ENCODE measurements around the gene MYZAP. TPM values are rescaled to one million over a fixed set of nuclear protein-coding genes. Genes with fewer than 3 reads are reported as not detected.
A peak's percentile ranks its signal among the peaks of the same experiment; 100 is the strongest.

MYZAP gene
- total RNA-seq, 1 donor from 2014 or later: 934 TPM

DNA sequence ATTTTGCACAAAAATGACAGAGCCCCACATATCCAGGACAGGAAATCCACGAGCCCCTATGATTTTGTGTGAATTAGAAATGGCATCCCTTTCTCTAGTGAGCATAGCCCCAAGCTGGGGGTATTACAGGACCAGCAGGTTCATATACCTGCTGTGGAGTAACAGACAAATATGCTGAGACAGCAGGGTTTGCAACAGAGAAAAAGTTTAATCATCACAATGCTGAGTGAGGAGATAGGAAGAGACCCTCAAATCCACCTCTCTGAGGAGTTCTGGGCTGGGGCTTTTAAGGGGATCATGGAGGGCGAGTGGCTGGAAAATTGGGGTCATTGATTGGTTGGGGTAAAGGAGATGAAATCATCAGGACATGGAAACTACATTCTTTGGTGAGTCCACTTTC is 8.4 kb upstream of the MYZAP start:
- no peaks in the 10 kb centered on the region for H3K36me3 ChIP-seq
- peaks cover 22% of the 10 kb centered on the region for H3K4me1 ChIP-seq
- TF ChIP-seq, protein P1, sequence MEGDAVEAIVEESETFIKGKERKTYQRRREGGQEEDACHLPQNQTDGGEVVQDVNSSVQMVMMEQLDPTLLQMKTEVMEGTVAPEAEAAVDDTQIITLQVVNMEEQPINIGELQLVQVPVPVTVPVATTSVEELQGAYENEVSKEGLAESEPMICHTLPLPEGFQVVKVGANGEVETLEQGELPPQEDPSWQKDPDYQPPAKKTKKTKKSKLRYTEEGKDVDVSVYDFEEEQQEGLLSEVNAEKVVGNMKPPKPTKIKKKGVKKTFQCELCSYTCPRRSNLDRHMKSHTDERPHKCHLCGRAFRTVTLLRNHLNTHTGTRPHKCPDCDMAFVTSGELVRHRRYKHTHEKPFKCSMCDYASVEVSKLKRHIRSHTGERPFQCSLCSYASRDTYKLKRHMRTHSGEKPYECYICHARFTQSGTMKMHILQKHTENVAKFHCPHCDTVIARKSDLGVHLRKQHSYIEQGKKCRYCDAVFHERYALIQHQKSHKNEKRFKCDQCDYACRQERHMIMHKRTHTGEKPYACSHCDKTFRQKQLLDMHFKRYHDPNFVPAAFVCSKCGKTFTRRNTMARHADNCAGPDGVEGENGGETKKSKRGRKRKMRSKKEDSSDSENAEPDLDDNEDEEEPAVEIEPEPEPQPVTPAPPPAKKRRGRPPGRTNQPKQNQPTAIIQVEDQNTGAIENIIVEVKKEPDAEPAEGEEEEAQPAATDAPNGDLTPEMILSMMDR (IDR thresholded peaks at IDR 0.05; ENCODE audit: borderline replicate concordance): no peak
- H3K27ac ChIP-seq (replicated peaks): no peak overlapping the region
- intact Hi-C loops (cut with micrococcal nuclease): no loop called here
- no peak for DNase-seq
- no peak overlapping the region for H3K4me3 ChIP-seq
- H3K9me3 ChIP-seq (replicated peaks): peaks cover 14% of the 10 kb centered on the region
- H3K27me3 ChIP-seq (ENCODE audit: low read depth): no peaks in the 10 kb centered on the region

DNA sequence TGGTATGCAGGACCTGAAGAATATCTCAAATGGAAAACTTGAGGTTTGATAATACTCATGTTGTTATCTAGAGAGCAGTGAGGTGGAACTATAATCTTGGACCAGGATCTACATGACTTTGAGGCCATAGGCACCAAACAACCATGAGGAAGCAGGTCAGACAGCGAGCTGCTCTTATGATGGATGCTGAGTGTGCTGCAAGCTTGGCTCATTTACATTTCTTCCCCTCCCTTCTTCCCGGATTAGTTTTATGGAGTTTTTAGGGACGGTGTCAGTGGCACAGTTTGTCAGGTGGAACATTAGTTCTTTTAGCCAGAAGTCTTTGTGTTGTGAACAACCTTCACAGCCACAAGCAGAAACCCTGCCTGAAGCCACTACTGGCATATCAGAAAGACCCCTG is 8.0 kb upstream of the MYZAP start:
- Histone ChIP-seq H3K27me3 (ENCODE audit: low read depth) (no peaks in the 10 kb centered on the region), H3K36me3 (no peaks in the 10 kb centered on the region), H3K4me1 (peaks cover 20% of the 10 kb centered on the region), H3K9me3 (replicated peaks) (peaks cover 14% of the 10 kb centered on the region), H3K27ac (replicated peaks) (no peak overlapping the region), H3K4me3 (no peak overlapping the region)
- intact Hi-C loops (cut with micrococcal nuclease): no loop called here
- no peak for DNase-seq
- TF ChIP-seq, protein P1 (IDR thresholded peaks at IDR 0.05; ENCODE audit: borderline replicate concordance): no peak

DNA sequence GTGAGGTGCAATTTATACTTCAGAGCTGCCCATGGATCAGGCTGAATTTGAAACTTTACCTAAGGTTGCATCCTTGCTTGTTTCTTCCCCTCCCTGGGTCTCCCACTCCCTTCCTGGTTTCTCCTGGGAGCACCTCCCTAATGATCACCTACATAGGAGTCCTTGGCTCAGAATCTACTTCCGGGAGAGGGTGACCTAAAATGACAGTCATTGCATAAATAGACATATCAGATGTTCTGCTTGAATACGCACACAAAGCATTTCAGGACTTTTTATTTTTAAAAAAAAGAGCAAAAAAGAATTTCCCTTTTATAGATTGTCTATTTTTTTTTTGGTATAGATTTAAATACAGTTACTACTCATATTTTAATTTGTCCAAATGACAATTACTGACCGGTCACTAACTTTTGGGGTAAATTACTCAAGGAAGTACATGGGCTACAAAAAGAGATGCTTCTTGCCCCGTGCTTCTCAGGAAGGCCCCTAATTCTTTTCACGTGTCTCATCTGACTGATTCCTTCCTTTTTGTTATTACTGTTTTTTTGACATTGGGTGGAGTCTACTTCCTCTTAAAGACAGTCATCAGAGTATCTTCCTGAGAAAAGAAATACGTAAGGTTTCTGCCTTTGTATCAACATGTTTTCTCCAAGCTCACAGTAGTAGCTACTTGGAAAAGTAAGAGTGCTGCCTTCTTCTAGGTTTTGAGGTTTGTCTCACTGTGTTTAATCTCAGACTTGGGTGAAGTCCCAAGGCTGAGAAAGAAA is 4.9 kb upstream of the MYZAP start:
- intact Hi-C loops (cut with micrococcal nuclease): no loop called here
- peaks cover 14% of the 10 kb centered on the region for H3K9me3 ChIP-seq (replicated peaks)
- H3K27me3 ChIP-seq (ENCODE audit: low read depth): no peaks in the 10 kb centered on the region
- H3K4me3 ChIP-seq: no peak overlapping the region
- H3K27ac ChIP-seq (replicated peaks): peak overlapping the region; percentile 21
- DNase-seq: no peak
- peaks cover 47% of the 10 kb centered on the region for H3K4me1 ChIP-seq
- H3K36me3 ChIP-seq: no peaks in the 10 kb centered on the region
- TF ChIP-seq, protein P1 (IDR thresholded peaks at IDR 0.05; ENCODE audit: borderline replicate concordance): no peak

DNA sequence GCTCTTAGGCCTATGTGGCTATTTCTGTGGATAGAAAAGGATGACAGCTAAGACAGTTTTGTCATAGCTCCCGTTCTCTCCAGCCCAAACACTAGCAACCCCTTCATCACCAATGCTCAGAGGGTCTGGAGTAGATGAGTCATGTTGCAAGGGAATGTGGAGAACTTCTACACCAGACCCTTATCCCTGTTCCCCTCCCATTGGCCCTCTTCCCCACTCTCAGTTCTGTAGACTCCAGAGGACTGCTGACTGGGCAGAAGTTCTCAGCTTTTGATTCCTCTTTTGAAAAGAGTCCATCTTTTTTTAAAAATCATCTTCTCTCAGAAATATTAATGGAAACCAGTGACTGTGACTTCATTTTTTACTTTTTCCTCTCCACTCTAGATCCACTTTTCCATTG is 2.4 kb upstream of the MYZAP start:
- no peak for DNase-seq
- intact Hi-C loops (cut with micrococcal nuclease): no loop called here
- TF ChIP-seq, protein P1 (IDR thresholded peaks at IDR 0.05; ENCODE audit: borderline replicate concordance): no peak
- H3K27me3 ChIP-seq (ENCODE audit: low read depth): no peaks in the 10 kb centered on the region
- H3K9me3 ChIP-seq (replicated peaks): no peaks in the 10 kb centered on the region
- no peak overlapping the region for H3K4me3 ChIP-seq
- H3K36me3 ChIP-seq: peaks cover 4% of the 10 kb centered on the region
- H3K27ac ChIP-seq (replicated peaks): peak overlapping the region; percentile 63
- H3K4me1 ChIP-seq: peaks cover 59% of the 10 kb centered on the region

DNA sequence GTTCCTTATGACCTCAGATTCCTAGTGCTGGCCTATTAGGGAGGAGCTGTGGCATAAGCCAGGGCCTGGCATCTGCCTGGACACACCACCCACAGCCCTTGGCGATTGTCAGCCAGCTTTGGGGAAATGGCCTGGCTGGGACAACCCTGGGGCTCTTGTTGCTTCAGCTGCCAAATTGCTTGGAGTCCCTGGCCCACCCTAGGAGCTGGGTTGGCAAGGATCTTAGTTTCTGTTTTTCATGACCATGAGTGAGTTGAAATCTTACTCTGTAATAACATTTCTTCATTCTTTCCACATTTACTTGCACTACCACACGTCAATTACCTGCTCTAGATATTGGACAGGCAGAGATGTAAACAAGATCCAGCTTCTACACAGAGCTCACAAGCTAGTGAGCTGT is 1.9 kb upstream of the MYZAP start:
- TF ChIP-seq, protein P1 (IDR thresholded peaks at IDR 0.05; ENCODE audit: borderline replicate concordance): no peak
- H3K36me3 ChIP-seq: peaks cover 4% of the 10 kb centered on the region
- DNase-seq: no peak
- intact Hi-C loops (cut with micrococcal nuclease): no loop called here
- H3K27ac ChIP-seq (replicated peaks): peak overlapping the region; percentile 63
- H3K4me1 ChIP-seq: peaks cover 64% of the 10 kb centered on the region
- H3K27me3 ChIP-seq (ENCODE audit: low read depth): no peaks in the 10 kb centered on the region
- H3K4me3 ChIP-seq: no peak overlapping the region
- H3K9me3 ChIP-seq (replicated peaks): no peaks in the 10 kb centered on the region
